ENCODE measurements around the gene POT1. TPM values are rescaled to one million over a fixed set of nuclear protein-coding genes. Genes with fewer than 3 reads are reported as not detected.
A peak's percentile ranks its signal among the peaks of the same experiment; 100 is the strongest.
"Not testable (repeated sequence)": the region's sequence is repeated elsewhere in the genome, so short reads cannot be mapped to it uniquely, and the experiment has no call there.

Gene POT1, protein sequence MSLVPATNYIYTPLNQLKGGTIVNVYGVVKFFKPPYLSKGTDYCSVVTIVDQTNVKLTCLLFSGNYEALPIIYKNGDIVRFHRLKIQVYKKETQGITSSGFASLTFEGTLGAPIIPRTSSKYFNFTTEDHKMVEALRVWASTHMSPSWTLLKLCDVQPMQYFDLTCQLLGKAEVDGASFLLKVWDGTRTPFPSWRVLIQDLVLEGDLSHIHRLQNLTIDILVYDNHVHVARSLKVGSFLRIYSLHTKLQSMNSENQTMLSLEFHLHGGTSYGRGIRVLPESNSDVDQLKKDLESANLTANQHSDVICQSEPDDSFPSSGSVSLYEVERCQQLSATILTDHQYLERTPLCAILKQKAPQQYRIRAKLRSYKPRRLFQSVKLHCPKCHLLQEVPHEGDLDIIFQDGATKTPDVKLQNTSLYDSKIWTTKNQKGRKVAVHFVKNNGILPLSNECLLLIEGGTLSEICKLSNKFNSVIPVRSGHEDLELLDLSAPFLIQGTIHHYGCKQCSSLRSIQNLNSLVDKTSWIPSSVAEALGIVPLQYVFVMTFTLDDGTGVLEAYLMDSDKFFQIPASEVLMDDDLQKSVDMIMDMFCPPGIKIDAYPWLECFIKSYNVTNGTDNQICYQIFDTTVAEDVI
- total RNA-seq, result 24.8 and 29.6 TPM in 2 replicates

DNA sequence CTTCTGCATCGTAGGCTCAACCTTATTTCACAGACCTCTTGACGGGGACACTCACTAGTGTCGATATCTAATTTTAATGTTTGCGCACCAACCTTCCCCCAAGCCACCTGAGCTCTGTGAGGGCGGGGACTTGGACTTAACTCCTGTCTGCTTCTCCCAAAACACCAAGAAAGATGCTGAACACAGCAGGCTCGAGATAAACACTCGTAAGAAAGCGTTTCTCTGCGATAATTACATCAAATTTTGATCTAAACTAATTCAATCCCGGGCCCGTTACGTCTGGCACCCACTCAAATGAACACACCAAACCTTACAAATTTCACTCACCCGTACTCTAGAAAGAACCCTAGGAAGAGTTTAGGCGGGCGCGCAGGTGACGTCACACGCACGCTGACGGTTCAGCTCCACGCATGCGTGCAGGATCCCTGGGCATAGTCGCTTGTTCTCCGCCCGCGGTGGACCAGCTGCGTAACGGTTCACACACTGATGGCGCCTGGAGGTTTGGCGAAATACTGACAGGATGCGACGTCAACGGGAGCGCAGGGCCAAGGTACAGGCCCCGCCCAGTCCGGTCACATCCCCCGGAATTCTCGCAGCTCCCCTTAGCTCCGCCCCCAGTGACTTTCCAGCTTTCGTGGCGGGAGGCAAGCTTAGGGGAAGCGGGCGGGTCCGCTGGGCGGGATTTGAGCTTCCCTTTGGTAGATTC is at the start of gene POT1:
Gene POT1 (minus strand): TSS at position 359 of the 706 bp plus-strand sequence. CDS start 32,652 bp downstream, outside the sequence.
- DNase-seq (ENCODE audit: low read depth in 2 of 2), result peak; percentile 100

DNA sequence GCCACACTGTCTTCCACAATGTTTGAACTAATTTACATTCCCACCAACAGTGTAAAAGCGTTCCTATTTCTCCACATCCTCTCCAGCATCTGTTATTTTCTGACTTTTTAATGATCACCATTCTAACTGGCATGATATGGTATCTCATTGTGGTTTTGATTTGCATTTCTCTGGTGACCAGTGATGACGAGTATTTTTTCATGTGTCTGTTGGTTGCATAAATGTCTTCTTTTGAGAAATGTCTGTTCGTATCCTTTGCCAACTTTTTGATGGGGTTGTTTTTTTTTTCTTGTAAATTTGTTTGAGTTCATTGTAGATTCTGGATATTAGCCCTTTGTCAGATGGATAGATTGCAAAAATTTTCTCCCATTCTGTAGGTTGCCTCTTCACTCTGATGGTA is 45.5 kb upstream of the POT1 start:
- DNase-seq (ENCODE audit: low read depth in 2 of 2), result not testable (repeated sequence)

DNA sequence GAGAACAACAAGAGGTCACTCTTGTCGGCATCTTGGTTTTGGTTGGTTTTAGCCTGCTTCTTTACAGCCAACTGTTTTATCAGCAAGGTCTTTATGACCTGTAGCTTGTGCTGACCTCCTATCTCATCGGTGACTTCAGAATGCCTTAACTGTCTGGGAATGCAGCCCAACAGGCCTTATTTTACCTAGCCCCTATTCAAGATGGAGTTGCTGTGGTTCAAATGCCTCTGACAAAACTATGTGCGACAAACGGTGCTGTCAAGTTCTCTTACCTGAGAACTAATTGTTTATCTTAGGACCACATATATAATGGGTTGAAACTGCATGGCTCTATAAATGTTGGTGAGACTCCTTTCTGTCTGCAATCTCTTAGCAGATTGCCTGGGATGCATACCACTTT is 35.9 kb upstream of the POT1 start:
- DNase-seq (ENCODE audit: low read depth in 2 of 2), result no peak

DNA sequence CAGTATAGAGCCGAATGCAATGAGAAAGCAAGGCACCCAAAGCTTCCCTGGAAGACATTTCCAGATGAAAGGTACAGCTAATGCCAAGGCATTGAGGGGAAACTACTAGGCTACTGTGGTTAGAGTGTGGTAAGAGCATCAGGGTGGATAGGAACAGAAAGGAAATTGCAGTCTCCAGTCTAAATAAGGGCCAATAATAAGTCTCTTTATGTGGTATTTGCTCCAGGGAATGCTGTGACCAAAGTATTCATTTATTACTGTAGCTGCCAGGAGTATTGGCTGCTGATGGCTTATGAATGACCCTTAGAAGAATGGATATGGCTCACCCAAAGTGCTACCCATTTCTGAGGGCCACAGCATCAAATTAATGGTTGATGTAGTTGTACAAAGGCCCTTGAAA is 30.1 kb upstream of the POT1 start:
- no peak for DNase-seq (ENCODE audit: low read depth in 2 of 2)

DNA sequence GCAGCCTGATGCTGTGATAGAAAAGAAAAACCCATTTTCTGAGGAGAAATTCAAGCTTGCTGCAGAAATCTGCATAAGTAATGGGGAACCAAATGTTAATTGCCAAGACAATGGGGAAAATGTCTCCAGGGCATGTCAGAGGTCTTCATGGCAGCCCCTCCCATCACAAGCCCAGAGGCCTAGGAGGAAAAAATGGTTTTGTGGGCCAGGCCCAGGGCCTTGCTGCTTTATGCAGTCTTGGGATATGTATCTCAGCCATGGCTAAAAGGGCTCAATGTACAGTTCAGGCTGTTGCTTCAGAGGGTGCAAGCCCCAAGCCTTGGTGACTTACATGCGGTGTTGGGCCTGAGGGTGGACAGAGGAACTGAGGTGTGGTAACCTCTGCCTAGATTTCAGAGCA is 28.3 kb upstream of the POT1 start:
- not testable (repeated sequence) for DNase-seq (ENCODE audit: low read depth in 2 of 2)

DNA sequence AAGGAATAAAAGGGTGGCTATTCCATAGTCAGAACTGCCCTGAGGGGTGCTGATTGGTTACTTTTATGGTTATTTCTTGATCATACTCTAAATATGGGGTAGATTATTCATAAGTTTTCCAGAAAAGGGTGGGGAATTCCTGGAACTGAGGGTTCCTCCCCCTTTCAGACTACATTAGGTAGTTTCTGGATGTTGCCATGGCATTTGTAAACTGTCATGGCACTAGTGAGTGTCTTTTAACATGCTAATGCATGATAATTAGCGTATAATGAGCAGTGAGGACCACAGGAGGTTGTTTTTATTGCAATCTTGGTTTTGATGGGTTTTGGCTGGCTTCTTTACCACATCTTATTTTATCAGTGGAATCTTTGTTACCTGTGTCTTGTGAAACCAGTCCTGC is 26.5 kb upstream of the POT1 start:
- no peak for DNase-seq (ENCODE audit: low read depth in 2 of 2)

DNA sequence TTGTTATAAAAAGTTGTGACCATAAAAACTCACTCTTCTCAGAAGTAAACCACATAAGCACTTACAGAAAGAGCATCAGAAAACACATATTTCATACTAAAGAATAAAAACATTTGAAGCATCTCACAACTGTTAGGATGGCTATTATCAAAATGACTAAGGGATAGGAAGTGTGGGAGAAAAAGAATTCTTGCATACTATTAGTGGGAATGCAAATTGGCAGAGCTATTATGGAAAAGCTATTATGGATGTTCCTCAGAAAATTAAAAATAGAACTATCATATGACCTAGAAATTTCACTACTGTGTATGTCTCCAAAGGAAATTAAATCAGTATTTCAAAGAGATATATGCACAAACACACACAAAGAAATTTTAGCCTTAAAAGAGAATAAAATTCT is 25.2 kb upstream of the POT1 start:
- DNase-seq (ENCODE audit: low read depth in 2 of 2), result no peak

DNA sequence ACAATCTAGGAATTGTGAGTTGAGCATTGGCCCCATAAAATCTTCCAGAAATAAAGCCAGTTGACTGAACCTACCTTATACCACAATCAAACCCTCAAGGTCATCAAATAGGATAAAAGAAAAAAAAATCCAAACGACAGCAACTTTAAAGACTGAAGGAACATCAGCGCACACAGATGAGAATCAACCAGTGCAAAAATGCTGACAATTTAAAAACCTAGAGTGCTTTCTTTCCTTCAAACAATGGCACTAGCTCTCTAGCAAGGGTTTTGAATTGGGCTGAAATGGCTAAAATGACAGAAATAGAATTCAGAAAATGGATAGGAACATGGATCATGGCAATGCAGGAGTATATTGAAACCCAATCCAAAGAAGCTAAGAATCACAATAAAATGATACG is 16.1 kb upstream of the POT1 start:
- DNase-seq (ENCODE audit: low read depth in 2 of 2), result no peak

DNA sequence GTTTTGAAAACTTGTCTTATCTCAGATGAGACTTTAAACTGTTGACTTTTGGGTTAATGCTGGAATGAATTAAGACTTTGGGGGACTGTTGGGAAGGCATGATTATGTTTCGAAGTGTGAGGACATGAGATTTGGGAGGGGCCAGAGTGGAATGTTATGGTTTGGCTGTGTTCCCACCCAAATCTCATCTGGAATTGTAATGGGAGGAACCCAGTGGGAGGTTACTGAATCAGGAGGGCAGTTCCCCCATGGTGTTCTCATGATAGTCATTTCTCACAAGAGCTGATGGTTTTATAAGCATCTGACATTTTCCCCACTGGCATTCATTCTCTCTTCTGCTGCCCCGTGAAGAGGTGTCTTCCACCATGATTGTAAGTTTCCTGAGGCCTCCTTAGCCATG is 13.8 kb upstream of the POT1 start:
- DNase-seq (ENCODE audit: low read depth in 2 of 2), result no peak

DNA sequence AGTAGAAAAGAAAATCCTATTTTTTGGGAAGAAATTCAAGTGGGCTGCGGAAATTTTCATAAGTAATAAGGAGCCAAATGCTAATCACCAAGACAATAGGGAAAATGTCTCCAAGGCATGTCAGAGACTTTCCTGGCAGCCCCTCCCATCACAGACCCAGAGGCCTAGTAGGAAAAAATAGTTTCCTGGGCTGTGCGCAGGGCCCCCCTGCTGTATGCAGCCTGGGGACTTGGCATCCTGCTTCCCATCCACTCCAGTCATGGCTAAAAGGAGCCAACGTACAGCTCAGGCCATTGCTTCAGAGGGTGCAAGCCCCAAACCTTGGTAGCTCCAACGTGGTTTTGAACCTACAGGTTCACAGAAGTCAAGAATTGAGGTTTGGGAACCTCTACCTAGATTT is 12.8 kb upstream of the POT1 start:
- DNase-seq (ENCODE audit: low read depth in 2 of 2), result no peak

DNA sequence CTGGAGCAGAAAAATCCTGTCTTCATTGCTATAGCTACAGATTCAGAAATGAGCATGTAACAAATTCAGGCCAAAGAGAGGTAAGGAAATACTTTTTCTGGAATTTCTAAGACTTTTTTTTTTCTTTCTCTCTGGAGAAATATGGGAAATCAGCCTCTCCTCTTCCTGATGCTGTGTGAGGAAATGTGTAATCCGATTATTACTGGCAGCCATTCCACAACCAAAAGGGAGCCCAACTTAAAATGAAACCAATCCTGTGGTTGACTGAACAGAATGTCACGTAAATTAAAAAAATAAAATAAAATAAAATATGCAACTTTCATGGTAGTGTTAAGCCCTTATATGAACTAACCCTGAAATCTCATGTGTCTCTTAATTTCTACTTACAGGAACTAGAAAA is 10.7 kb upstream of the POT1 start:
- DNase-seq (ENCODE audit: low read depth in 2 of 2), result peak; percentile 9 to 23

DNA sequence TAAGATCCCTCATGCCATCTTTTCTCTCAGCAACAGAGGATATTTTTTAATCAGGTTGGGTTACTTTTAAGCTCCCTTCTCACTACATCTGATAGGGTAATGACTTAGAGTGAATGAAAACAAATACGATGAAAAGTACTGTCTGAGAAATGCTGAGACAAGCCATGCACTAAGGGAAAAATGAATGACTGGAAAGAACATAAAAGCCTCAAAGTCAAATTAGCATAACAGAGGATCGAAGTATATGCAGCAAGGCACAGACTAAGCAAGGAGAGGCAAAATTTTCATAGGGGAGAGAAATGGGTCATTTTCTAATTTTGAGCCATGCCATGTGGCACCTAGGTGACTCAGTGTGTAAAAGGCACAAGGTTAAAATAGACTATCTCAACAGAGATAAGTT is 8.5 kb upstream of the POT1 start:
- no peak for DNase-seq (ENCODE audit: low read depth in 2 of 2)

DNA sequence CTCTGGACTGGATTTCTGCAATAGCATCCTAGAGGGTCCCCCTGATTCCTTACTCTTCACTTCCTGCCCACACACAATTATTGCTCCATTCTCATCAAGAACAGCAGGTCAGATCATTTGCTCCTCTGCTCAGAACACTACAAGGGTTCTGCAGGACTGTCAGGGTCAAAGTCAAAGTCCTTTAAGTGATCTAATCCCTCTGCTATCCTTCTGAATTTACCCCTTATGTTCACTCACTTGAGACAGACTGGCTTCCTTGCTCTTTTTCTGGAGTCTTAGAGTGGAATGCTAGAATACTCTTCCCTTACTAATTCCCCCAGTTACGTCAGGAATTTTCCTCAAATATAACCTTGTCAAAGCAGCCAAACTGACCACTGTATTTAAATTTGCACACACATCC is 7.5 kb upstream of the POT1 start:
- DNase-seq (ENCODE audit: low read depth in 2 of 2), result no peak

DNA sequence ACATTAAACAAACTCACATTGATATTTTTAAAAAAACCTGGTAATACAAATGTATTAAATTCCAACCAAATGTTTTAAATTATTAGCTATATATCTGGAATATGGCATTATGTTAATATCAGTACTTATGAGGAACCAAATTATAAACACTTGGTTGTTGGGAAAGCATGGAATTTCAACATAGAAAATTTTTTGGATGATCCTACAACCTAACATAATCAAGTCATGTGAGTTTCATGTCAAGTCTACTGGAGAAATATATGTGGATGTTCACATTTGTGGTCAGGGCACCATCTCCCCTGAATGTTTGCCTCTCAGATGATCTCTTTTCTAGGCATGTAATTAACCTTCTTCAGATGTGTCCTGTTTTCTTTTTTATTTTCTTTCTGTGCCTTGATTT is 5.2 kb upstream of the POT1 start:
- DNase-seq (ENCODE audit: low read depth in 2 of 2), result no peak

DNA sequence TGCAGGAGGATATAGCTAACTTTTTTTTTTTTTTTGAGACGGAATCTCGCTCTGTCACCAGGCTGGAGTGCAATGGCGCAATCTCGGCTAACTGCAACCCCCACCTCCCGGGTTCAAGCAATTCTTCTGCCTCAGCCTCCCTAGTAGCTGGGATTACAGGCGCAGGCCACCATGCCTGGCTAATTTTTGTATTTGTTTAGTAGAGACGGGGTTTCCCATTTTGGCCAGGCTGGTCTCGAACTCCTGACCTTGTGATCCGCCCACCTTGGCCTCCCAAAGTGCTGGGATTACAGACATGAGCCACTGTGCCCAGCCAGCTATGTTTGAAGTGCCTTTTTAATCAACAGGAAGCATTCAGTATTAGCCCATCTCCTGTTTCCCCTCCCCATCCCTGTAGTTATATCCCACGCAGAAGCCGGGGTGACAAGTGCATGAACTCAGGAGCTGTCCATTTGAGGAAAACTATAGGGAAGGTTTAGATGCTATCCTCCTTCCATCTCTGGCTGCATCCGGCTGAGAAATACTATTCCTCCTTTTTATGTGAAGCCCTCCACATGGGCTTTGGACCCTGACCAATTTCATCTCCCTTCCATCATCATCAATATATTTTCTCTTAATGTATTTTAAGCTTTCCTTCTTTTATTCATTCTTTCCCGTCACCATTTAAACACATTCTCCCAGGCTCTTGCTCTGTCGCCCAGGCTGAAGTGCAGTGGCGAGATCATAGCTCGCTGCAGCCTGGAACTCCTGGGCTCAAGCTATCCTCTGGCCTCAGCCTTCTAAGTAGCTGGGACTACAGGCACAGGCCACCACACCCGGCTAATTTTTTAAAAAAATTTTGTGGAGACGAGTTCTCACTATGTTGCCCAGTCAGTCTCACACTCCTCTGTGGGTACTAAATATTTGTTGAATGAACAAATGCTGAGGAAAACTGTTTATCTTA is 1.3 kb upstream of the POT1 start:
- peak; percentile 8 to 40 for DNase-seq (ENCODE audit: low read depth in 2 of 2)

DNA sequence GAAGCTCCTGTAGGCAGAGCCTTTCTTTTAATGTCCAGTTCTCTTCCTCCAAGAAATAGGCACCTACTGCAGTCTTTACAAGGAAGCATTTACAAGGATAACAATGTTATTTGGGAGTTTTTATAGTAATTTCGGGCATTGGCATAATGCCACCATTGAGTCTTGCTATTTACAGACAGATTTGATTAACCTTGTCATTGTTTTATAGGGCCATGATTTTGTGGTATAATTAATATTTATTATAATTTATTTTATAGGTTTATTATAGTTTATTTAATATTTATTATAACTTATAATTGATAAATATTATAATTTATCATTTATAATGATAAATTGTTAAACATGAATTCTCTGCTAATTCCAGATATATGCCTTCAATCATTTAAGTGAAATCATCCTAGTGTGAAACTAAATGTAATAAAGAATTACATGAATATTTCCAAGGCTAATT is 573 bp upstream of the POT1 start:
- no peak for DNase-seq (ENCODE audit: low read depth in 2 of 2)

DNA sequence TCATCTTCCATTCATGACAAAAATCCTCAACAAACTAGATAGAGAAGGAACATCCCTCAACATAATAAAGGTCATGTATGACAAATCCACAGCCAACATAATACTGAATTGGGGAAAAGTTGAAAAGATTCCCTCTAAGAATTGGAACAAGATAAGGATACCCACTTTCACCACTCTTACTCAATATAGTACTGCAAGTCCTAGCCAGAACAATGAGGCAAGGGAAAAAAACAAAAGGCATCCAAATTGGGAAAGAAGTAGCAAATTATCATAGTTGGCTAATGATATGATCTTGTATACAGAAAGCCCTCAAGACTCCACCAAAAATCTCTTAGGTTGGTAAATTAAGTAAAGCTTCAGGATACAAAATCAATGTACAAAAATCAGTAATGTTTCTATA is 4.7 kb downstream of the POT1 start:
- DNase-seq (ENCODE audit: low read depth in 2 of 2), result no peak

DNA sequence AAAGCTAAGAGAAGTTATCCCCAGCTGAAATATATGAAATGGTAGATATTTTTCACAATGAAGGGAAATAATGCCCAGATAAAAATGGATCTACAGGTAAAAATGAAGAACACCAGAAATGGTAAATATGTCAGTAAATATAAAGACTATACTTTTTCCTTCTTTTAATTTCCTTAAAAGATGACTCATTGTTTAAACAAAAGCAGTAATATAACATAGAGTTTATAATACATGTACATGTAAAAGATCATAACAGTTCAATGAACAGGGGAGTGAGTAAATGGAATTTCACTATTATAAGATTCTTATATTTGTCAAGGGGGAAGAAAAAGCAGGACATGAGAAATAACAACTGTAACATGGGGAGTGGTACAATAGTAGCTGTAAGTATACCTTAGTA is 7.4 kb downstream of the POT1 start:
- no peak for DNase-seq (ENCODE audit: low read depth in 2 of 2)

DNA sequence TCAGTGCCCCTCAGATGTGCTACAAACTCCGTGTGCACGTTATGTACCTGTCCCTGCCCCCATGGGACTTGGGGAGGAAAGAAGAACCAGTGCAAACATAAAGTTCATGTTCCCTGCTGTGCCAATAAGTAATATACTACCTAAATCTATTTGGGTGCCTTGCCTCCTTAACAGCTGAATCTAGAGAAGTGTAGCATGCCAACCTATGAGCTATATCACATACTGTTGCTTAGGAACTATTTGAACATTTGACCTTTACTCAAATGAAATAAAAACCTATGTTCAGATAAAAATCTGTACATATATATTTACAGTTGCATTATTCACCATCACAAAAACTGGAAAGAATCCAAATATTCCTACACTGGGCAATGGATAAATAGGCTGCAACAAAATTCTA is 9.8 kb downstream of the POT1 start:
- DNase-seq (ENCODE audit: low read depth in 2 of 2), result no peak

DNA sequence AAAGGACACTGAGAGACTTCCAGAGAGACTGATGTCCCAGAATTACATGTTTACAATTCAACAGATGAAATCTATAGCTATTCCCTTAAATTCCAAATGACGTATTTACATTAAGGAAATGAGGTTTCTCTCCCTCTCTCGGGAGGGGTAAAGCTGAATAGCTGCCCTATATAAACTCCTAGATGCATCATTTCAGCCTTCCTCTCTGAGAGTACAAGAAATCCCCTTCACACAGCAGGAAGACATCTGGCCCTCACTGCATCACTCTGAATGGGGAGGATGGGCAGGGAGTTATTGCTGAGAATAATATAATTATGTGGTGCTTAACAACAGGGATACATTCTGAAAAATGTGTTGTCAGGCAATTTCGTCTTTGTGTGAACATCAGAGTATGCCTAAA is 11.0 kb downstream of the POT1 start:
- peak in 1 of 2 donors; percentile 3 for DNase-seq (ENCODE audit: low read depth in 2 of 2)

DNA sequence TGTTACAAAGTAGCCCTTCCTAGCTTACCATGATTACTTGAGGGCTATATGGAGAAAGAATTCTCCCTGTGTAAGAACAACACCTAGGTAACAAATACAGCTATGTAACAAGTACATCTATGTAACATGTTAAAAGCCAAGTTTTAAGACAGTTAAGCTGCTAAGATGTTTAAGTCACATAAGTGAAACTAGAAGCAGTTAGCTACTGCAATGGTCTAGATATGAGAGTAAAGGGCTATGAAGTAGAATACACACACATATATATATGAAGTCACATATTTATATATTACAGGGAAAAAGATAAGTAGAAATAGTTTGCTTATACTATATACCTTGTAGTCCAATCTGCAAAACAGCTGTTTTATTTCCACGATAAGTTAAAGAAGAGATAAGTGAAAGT is 14.4 kb downstream of the POT1 start:
- DNase-seq (ENCODE audit: low read depth in 2 of 2), result no peak
